GM12878 (cell line): ENCODE measurements around the gene APOH. TPM values are rescaled to one million over a fixed set of nuclear protein-coding genes. Genes with fewer than 3 reads are reported as not detected.

ENCODE experiments used
- ATAC-seq: fragments of 200-7000 bp; cut with Tn5 transposase; 3 replicates; pipeline ENCODE4 v1.9.1; 2020; ENCODE audit warnings: mild to moderate bottlenecking, moderate library complexity
- Bru-seq: library from RNA; stranded (reverse); fragments of 400-500 nt; gene quantifications from one replicate; lab custom pipeline; 2021; lab: Mats Ljungman, UMichigan
- BruChase-seq, 2 experiments: library from RNA; stranded (reverse); fragments of 400-500 nt; gene quantifications; one replicate each; lab custom pipeline; 2021; lab: Mats Ljungman, UMichigan
- BruUV-seq: library from RNA; stranded (reverse); fragments of 400-500 nt; replicated peaks from 2 replicates; lab custom pipeline; 2021; lab: Mats Ljungman, UMichigan
- CTCF ChIA-PET: fragments of 300-600 bp; sonication (Branson Sonifier 250); formaldehyde crosslinking; extraction: SDS; loops from one replicate; lab custom pipeline; 2021; ENCODE audit warnings: inconsistent platforms; lab: Yijun Ruan, JAX
- POLR2A ChIA-PET: fragments of 350-600 bp; formaldehyde crosslinking; extraction: SDS; loops from one replicate; lab custom pipeline; 2021; ENCODE audit warnings: inconsistent platforms; lab: Charles Lee
- RAD21 ChIA-PET: fragments of 300-600 bp; sonication (Branson Sonifier 250); formaldehyde crosslinking; loops from one replicate; lab custom pipeline; 2023; ENCODE audit warnings: antibody characterized with exemption; ENCODE audit not compliant: unreplicated experiment; lab: Charles Lee
- SMC1A ChIA-PET: fragments of 300-600 bp; sonication (Branson Sonifier 250); formaldehyde crosslinking; loops from one replicate; lab custom pipeline; 2023; ENCODE audit not compliant: unreplicated experiment, uncharacterized antibody; lab: Charles Lee
- DNase-seq: peaks from one replicate; pipeline ENCODE4 v3.0.0-alpha.2; 2011; ENCODE audit warnings: low read depth, low spot score
- FAIRE-seq: peaks from 3 replicates; lab custom pipeline; 2011; peaks lifted over from hg19 to GRCh38; lab: Jason Lieb, UNC
- H2AFZ ChIP-seq: 2 replicates; pipeline ENCODE4 v1.6.0; 2011; ENCODE audit warnings: low read depth, low read length, control low read depth; ENCODE audit not compliant: control insufficient read depth
- H3K27ac ChIP-seq: 2 replicates; pipeline ENCODE4 v1.5.1; 2011; ENCODE audit warnings: control low read depth; ENCODE audit not compliant: control insufficient read depth, insufficient read depth
- H3K27me3 ChIP-seq, 2 experiments: replicated peaks in 1 of 2; 2 replicates each; pipeline versions ENCODE4 v1.6.0 to v1.6.1; 2011; ENCODE audit warnings: low read length in 1 of 2; ENCODE audit not compliant: control insufficient read depth in 2 of 2, insufficient read depth in 2 of 2
- H3K36me3 ChIP-seq, 2 experiments: 2 replicates each; pipeline ENCODE4 v1.5.1; 2011; ENCODE audit warnings: low read length in 1 of 2; ENCODE audit not compliant: control insufficient read depth in 2 of 2, insufficient read depth in 2 of 2
- H3K4me1 ChIP-seq: 2 replicates; pipeline ENCODE4 v1.6.1; 2011; ENCODE audit warnings: mild to moderate bottlenecking, low read length, moderate library complexity, mixed read lengths; ENCODE audit not compliant: control insufficient read depth, insufficient read depth
- H3K4me2 ChIP-seq: 2 replicates; pipeline ENCODE4 v1.6.0; 2011; ENCODE audit warnings: control low read depth; ENCODE audit not compliant: control insufficient read depth, insufficient read depth
- H3K4me3 ChIP-seq: fragments of 200-600 bp; sonication (generic); 2 replicates; pipeline ENCODE4 v1.5.1; 2016
- H3K79me2 ChIP-seq: 2 replicates; pipeline ENCODE4 v1.6.0; 2011; ENCODE audit warnings: low read length; ENCODE audit not compliant: control insufficient read depth, insufficient read depth
- H3K9ac ChIP-seq: 2 replicates; pipeline ENCODE4 v1.8.0; 2011; ENCODE audit warnings: low read length, control low read depth, mixed read lengths; ENCODE audit not compliant: control insufficient read depth, insufficient read depth
- H3K9me3 ChIP-seq: replicated peaks from 3 replicates; pipeline ENCODE4 v1.5.1; 2011; ENCODE audit warnings: mild to moderate bottlenecking, low read length; ENCODE audit not compliant: control insufficient read depth, insufficient read depth
- H4K20me1 ChIP-seq: 2 replicates; pipeline ENCODE4 v1.6.0; 2011; ENCODE audit not compliant: control insufficient read depth, insufficient read depth
- ELK1 ChIP-seq: IDR thresholded peaks from 2 replicates; pipeline ENCODE4 v1.6.1; 2012; ENCODE audit warnings: low read depth, low read length, improper control_type of control experiment
- SUPT20H ChIP-seq: IDR thresholded peaks from 2 replicates; pipeline ENCODE4 v1.6.1; 2011; ENCODE audit warnings: low read depth, mild to moderate bottlenecking, low read length, moderate library complexity, borderline replicate concordance; ENCODE audit not compliant: control insufficient read depth
- TCF7 ChIP-seq: IDR thresholded peaks from 2 replicates; pipeline ENCODE4 v1.6.1; 2014; ENCODE audit warnings: antibody characterized with exemption, borderline replicate concordance
- WGBS: methylation state at CpG from one replicate; pipeline ENCODE4 v1.1.6; 2016; ENCODE audit warnings: low lambda C conversion rate; ENCODE audit not compliant: insufficient replicate concordance, insufficient coverage; ENCODE audit errors: missing lambda C conversion rate; 5-methylcytosine and 5-hydroxymethylcytosine counted together
- in situ Hi-C: fragments of 300-500 bp; cut with MboI; formaldehyde crosslinking; loops from 9 replicates; pipeline ENCODE4 v1.14.3; 2018; ENCODE audit warnings: mixed read lengths
- intact Hi-C: fragments of 100-400 bp; cut with micrococcal nuclease; formaldehyde crosslinking; loops from one replicate; pipeline ENCODE4 v1.14.2; 2022; ENCODE audit not compliant: unreplicated experiment
- long read RNA-seq, 2 experiments: library from polyadenylated mRNA; unstranded; transcript quantifications; one replicate each; pipeline ENCODE4 v2.0.0, GENCODE V29; 2019 to 2020
- polyA minus RNA-seq, 3 experiments: library from RNA; depleted of rRNA, polyadenylated mRNA; stranded (reverse); fragments of >200 nt; gene quantifications; 2 replicates each; pipeline ENCODE4 v1.2.3, GENCODE V29; 2011
- polyA plus RNA-seq, 11 experiments: library from polyadenylated mRNA; depleted of rRNA in 4 of 11; unstranded in 6 of 11; stranded (reverse) in 5 of 11; fragments of >200 nt; fragmentation: Nextera tagmentation in 4 of 11; fragmentation: Illumina TruSeq in 1 of 11; extraction: Ambion mirVana in 4 of 11; extraction: Trizol in 1 of 11; gene quantifications; 1 replicate in 1 of 11; 2 replicates in 10 of 11; pipeline versions ENCODE4 v1.2.1 to v1.2.3, GENCODE V29; 2011 to 2016; ENCODE audit warnings: inconsistent platforms in 2 of 11, missing spikeins in 2 of 11, low read depth in 1 of 11
- total RNA-seq, 4 experiments: library from RNA; depleted of rRNA in 3 of 4; stranded (reverse); fragments of >200 nt in 3 of 4; fragmentation: Illumina TruSeq in 1 of 4; extraction: Trizol in 1 of 4; gene quantifications; 2 replicates each; pipeline versions ENCODE4 v1.2.1 to v1.2.3, GENCODE V29; 2013 to 2021
- TF ChIP-seq, protein P1 (sequence below): IDR thresholded peaks from 2 replicates; pipeline ENCODE4 v1.6.1; 2012; ENCODE audit warnings: low read depth, low read length, improper control_type of control experiment

APOH gene, protein sequence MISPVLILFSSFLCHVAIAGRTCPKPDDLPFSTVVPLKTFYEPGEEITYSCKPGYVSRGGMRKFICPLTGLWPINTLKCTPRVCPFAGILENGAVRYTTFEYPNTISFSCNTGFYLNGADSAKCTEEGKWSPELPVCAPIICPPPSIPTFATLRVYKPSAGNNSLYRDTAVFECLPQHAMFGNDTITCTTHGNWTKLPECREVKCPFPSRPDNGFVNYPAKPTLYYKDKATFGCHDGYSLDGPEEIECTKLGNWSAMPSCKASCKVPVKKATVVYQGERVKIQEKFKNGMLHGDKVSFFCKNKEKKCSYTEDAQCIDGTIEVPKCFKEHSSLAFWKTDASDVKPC
- total RNA-seq (2013; cell fraction: nucleolus; rRNA removed) = not detected in 2 replicates
- total RNA-seq (2014; rRNA removed) (not detected in 2 replicates), total RNA-seq (2014; rRNA removed; fragmentation: Illumina TruSeq; extraction: Trizol) (not detected in 2 replicates), total RNA-seq (2021) (0.66 and 1.8 TPM in 2 replicates), polyA plus RNA-seq (2011; rRNA removed) (not detected in 2 replicates), polyA plus RNA-seq (2014; fragmentation: Illumina TruSeq; extraction: Trizol) (not detected in 2 replicates), polyA plus RNA-seq (2014; fragmentation: Nextera tagmentation; extraction: Ambion mirVana) (not detected), polyA plus RNA-seq (2014; rRNA removed) (not detected in 2 replicates), polyA plus RNA-seq (2016; fragmentation: Nextera tagmentation; extraction: Ambion mirVana) (not detected), polyA minus RNA-seq (2011; rRNA and poly(A)+ RNA removed) (not detected in 2 replicates), Bru-seq, nascent RNA (percentile 21 among the genes with signal in this experiment), BruChase-seq, experiment 1, labeled RNA remaining after a 6-hour chase (percentile 19 among the genes with signal in this experiment), BruChase-seq, experiment 2, labeled RNA remaining after a 2-hour chase (percentile 19 among the genes with signal in this experiment)
- not detected for polyA plus RNA-seq (2011; ENCODE audit: low read depth)
- polyA plus RNA-seq (2011; cell fraction: cytosol; rRNA removed) = 0.10 and 0.21 TPM in 2 replicates
- 0.12 TPM in 1 of 2 replicates, not detected in the other for polyA plus RNA-seq (2011; cell fraction: nucleus; rRNA removed)
- not detected in 2 replicates for polyA plus RNA-seq (2012)
- not detected in 2 replicates for polyA minus RNA-seq (2011; cell fraction: cytosol; rRNA and poly(A)+ RNA removed)
- not detected in 2 replicates for polyA minus RNA-seq (2011; cell fraction: nucleus; rRNA and poly(A)+ RNA removed)
- long read RNA-seq, experiment 1 = 0 reads
- long read RNA-seq, experiment 2, partial matches to known transcripts = 0 of 2 reads
- long read RNA-seq, experiment 2, other reads (novel, unspliced or antisense) = 0 of 2 reads

GRCh38 chr17:66228887-66229782 lies at the start of gene APOH:
Gene APOH (minus strand): TSS chr17:66229415. CDS start chr17:66229379, 36 bp downstream.
- in situ Hi-C loops (no loop called here), intact Hi-C loops (no loop called here)
- Histone ChIP-seq H2AFZ (no peak within 1 kb of the TSS), H3K4me1 (no peaks in the 10 kb centered on the region), H4K20me1 (no peaks in the 10 kb centered on the region), H3K4me2 (no peak within 1 kb of the TSS), H3K36me3 (no peaks in the 10 kb centered on the region), H3K9me3 (no peaks in the 10 kb centered on the region), H3K9ac (no peak within 1 kb of the TSS), H3K4me3 (no peak within 1 kb of the TSS), H3K27ac (no peak within 1 kb of the TSS), H3K27me3 (no peaks in the 10 kb centered on the region), H3K79me2 (no peaks in the 10 kb centered on the region)
- no peak for TF ChIP-seq ELK1
- TF ChIP-seq SUPT20H = no peak
- TF ChIP-seq TCF7 = no peak
- TF ChIP-seq, protein P1, sequence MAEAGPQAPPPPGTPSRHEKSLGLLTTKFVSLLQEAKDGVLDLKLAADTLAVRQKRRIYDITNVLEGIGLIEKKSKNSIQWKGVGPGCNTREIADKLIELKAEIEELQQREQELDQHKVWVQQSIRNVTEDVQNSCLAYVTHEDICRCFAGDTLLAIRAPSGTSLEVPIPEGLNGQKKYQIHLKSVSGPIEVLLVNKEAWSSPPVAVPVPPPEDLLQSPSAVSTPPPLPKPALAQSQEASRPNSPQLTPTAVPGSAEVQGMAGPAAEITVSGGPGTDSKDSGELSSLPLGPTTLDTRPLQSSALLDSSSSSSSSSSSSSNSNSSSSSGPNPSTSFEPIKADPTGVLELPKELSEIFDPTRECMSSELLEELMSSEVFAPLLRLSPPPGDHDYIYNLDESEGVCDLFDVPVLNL = no peak
- ChIA-PET POLR2A (no interaction called here), RAD21 (no interaction called here), SMC1A (no interaction called here), CTCF (no interaction called here)
- BruUV-seq = no TSS peak
- DNase-seq (no peak), ATAC-seq (no peak), FAIRE-seq (no peak)
- 38% methylated on average over 20 of the region's 20 CpGs for WGBS
